K562 (cell line): ENCODE results near the gene ITPKB. TPM values are rescaled to one million over a fixed set of nuclear protein-coding genes. Genes with fewer than 3 reads are reported as not detected.

ENCODE experiments used
- EGR1 ChIP-seq: fragments of 450-650 bp; conservative IDR thresholded peaks from 2 replicates; pipeline ENCODE4 v1.6.1; 2017; ENCODE audit warnings: mild to moderate bottlenecking
- HIVEP1 ChIP-seq: fragments of 250-450 bp; sonication (Bioruptor Pico); IDR thresholded peaks from 2 replicates; pipeline ENCODE4 v1.4.0; 2020; ENCODE audit warnings: mild to moderate bottlenecking
- PCBP1 ChIP-seq: fragments of 200-400 bp; formaldehyde crosslinking; IDR thresholded peaks from 2 replicates; pipeline ENCODE4 v1.6.1; 2018; ENCODE audit warnings: mild to moderate bottlenecking, low read depth, low read length; ENCODE audit not compliant: poor library complexity, severe bottlenecking
- PHF8 ChIP-seq: fragments of 200-600 bp; sonication (generic); IDR thresholded peaks from 2 replicates; pipeline ENCODE4 v1.6.1; 2012; ENCODE audit warnings: mixed run types, mild to moderate bottlenecking, inconsistent platforms, low read length, moderate library complexity, borderline replicate concordance
- RBM22 ChIP-seq: fragments of 200-400 bp; formaldehyde crosslinking; IDR thresholded peaks from 2 replicates; pipeline ENCODE4 v1.6.1; 2018; ENCODE audit warnings: low read length, low read depth; ENCODE audit not compliant: poor library complexity, severe bottlenecking
- SMAD4 ChIP-seq: fragments of 250-450 bp; sonication (Bioruptor Pico); conservative IDR thresholded peaks from 2 replicates; pipeline ENCODE4 v1.8.0; 2021; ENCODE audit warnings: inconsistent platforms, mild to moderate bottlenecking, moderate library complexity
- SRF ChIP-seq, 2 experiments: fragments of 250-450, 450-650 bp in 1 of 2; sonication (Bioruptor Pico) in 1 of 2; sonication (generic) in 1 of 2; formaldehyde crosslinking; IDR thresholded peaks; 2 replicates each; pipeline versions ENCODE4 v1.5.0 to v1.5.1; 2020 to 2022; ENCODE audit warnings: mild to moderate bottlenecking in 1 of 2, missing genetic modification reagents in 1 of 2
- TCF3 ChIP-seq: sonication (generic); formaldehyde crosslinking; IDR thresholded peaks from 2 replicates; pipeline ENCODE4 v1.4.0; 2020; ENCODE audit warnings: mild to moderate bottlenecking, missing genetic modification reagents
- TEAD4 ChIP-seq, 2 experiments: sonication (generic) in 1 of 2; formaldehyde crosslinking in 1 of 2; IDR thresholded peaks; 2 replicates each; pipeline versions ENCODE4 v1.6.1 to v1.8.0; 2012 to 2022; ENCODE audit warnings: borderline replicate concordance in 1 of 2, inconsistent platforms in 1 of 2, low read length in 1 of 2, mild to moderate bottlenecking in 1 of 2, missing genetic modification reagents in 1 of 2
- ZNF239 ChIP-seq: fragments of 250-450 bp; sonication (Bioruptor Pico); IDR thresholded peaks from 2 replicates; pipeline ENCODE4 v1.4.0; 2020; ENCODE audit warnings: mild to moderate bottlenecking
- ZNF408 ChIP-seq: fragments of 250-450 bp; sonication (Bioruptor Pico); IDR thresholded peaks from 2 replicates; pipeline ENCODE4 v1.4.0; 2020; ENCODE audit warnings: low read depth, mild to moderate bottlenecking, moderate library complexity
- ZNF431 ChIP-seq: sonication (generic); formaldehyde crosslinking; IDR thresholded peaks from 2 replicates; pipeline ENCODE4 v1.8.0; 2022; ENCODE audit warnings: mild to moderate bottlenecking, missing genetic modification reagents
- ZNF75A ChIP-seq: fragments of 450-650 bp; formaldehyde crosslinking; IDR thresholded peaks from 2 replicates; pipeline ENCODE4 v1.4.0; 2020; ENCODE audit warnings: mild to moderate bottlenecking
- ZNF778 ChIP-seq: fragments of 450-650 bp; formaldehyde crosslinking; IDR thresholded peaks from 2 replicates; pipeline ENCODE4 v1.4.0; 2020; ENCODE audit warnings: mild to moderate bottlenecking, moderate library complexity
- ZNF830 ChIP-seq: fragments of 250-450 bp; sonication (Bioruptor Pico); IDR thresholded peaks from 2 replicates; pipeline ENCODE4 v1.5.0; 2021; ENCODE audit warnings: mild to moderate bottlenecking
- polyA plus RNA-seq, 8 experiments: library from polyadenylated mRNA; depleted of rRNA in 4 of 8; stranded (reverse) in 5 of 8; unstranded in 3 of 8; fragments of >200 nt; fragmentation: Nextera tagmentation in 2 of 8; fragmentation: Illumina TruSeq in 1 of 8; extraction: Ambion mirVana in 2 of 8; extraction: Trizol in 1 of 8; gene quantifications; 2 replicates each; pipeline versions ENCODE4 v1.2.1 to v1.2.3, GENCODE V29; 2011 to 2014; ENCODE audit warnings: inconsistent platforms in 1 of 8, missing spikeins in 1 of 8
- total RNA-seq, 7 experiments: library from RNA; depleted of rRNA in 6 of 7; stranded (reverse); fragments of >200 nt in 6 of 7; fragmentation: Illumina TruSeq in 2 of 7; extraction: Trizol in 2 of 7; gene quantifications; 2 replicates each; pipeline versions ENCODE4 v1.2.1 to v1.2.3, GENCODE V29; 2011 to 2021; ENCODE audit warnings: low replicate concordance in 1 of 7
- TF ChIP-seq, protein P1 (sequence below): fragments of 250-450 bp; sonication (Bioruptor Pico); IDR thresholded peaks from 2 replicates; pipeline ENCODE4 v1.5.0; 2021; ENCODE audit warnings: mild to moderate bottlenecking, borderline replicate concordance
- TF ChIP-seq, protein P2 (sequence below): IDR thresholded peaks from 2 replicates; pipeline ENCODE4 v1.6.1; 2011; ENCODE audit warnings: borderline replicate concordance, low read depth, mild to moderate bottlenecking, moderate library complexity, low read length; ENCODE audit not compliant: insufficient read depth, poor library complexity, severe bottlenecking

ITPKB gene
- total and polyA plus RNA-seq, 9 of the 15 experiments (the other 6 are each of a cell fraction or from before 2014, with no cell fraction given), result 0.01 to 0.22 TPM; not detected in 7

DNA sequence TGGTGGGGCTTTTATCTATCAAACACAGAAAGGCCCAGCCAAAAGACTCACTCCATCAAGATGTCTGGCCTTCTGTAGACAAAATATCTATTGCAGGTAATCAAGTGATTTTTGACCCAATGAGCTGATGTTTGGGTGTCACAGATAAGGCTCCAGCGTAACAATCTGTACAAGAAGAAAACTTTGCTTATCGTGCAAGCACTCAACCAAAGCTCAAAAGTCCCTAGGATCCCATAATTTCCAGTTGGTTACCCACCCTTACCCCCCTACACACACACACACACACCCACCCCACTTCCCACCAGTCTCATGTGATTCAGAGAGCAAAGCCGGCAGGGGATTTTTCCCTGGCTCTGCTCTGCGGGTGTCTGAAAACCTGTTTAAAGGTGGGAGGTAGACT, 5.8 kb downstream of the ITPKB start (continued):
- TF ChIP-seq SRF (CRISPR knock-in tag; IDR thresholded peaks at IDR 0.05) (no peak), ZNF75A (CRISPR knock-in tag) (no peak), PCBP1 (no peak), ZNF830 (CRISPR knock-in tag) (no peak), RBM22 (no peak), TCF3 (CRISPR knock-in tag) (peak; percentile 44), SMAD4 (CRISPR knock-in tag) (peak; percentile 99), EGR1 (no peak), HIVEP1 (no peak), ZNF778 (CRISPR knock-in tag) (no peak), ZNF239 (CRISPR knock-in tag) (no peak), PHF8 (no peak), ZNF431 (no peak), TEAD4 (IDR thresholded peaks at IDR 0.05; ENCODE audit: low read length) (peak; percentile 66), TEAD4 (CRISPR knock-in tag; IDR thresholded peaks at IDR 0.05; ENCODE audit: borderline replicate concordance) (no peak), ZNF408 (no peak)
- TF ChIP-seq, protein P1, sequence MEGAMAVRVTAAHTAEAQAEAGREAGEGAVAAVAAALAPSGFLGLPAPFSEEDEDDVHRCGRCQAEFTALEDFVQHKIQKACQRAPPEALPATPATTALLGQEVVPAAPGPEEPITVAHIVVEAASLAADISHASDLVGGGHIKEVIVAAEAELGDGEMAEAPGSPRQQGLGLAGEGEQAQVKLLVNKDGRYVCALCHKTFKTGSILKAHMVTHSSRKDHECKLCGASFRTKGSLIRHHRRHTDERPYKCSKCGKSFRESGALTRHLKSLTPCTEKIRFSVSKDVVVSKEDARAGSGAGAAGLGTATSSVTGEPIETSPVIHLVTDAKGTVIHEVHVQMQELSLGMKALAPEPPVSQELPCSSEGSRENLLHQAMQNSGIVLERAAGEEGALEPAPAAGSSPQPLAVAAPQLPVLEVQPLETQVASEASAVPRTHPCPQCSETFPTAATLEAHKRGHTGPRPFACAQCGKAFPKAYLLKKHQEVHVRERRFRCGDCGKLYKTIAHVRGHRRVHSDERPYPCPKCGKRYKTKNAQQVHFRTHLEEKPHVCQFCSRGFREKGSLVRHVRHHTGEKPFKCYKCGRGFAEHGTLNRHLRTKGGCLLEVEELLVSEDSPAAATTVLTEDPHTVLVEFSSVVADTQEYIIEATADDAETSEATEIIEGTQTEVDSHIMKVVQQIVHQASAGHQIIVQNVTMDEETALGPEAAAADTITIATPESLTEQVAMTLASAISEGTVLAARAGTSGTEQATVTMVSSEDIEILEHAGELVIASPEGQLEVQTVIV (CRISPR knock-in tag), result no peak
- TF ChIP-seq, protein P2, sequence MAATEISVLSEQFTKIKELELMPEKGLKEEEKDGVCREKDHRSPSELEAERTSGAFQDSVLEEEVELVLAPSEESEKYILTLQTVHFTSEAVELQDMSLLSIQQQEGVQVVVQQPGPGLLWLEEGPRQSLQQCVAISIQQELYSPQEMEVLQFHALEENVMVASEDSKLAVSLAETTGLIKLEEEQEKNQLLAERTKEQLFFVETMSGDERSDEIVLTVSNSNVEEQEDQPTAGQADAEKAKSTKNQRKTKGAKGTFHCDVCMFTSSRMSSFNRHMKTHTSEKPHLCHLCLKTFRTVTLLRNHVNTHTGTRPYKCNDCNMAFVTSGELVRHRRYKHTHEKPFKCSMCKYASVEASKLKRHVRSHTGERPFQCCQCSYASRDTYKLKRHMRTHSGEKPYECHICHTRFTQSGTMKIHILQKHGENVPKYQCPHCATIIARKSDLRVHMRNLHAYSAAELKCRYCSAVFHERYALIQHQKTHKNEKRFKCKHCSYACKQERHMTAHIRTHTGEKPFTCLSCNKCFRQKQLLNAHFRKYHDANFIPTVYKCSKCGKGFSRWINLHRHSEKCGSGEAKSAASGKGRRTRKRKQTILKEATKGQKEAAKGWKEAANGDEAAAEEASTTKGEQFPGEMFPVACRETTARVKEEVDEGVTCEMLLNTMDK, result no peak
